HG03378 (cell line): ENCODE results near the gene ZSWIM1.
"Not testable (repeated sequence)": the region's sequence is repeated elsewhere in the genome, so short reads cannot be mapped to it uniquely, and the experiment has no call there.

Experiments used
- ATAC-seq: cut with Tn5 transposase; IDR thresholded peaks from one replicate; pipeline ENCODE4 v1.9.1; 2021; ENCODE audit warnings: mild to moderate bottlenecking, moderate library complexity; ENCODE audit not compliant: unreplicated experiment

The ZSWIM1 gene

DNA sequence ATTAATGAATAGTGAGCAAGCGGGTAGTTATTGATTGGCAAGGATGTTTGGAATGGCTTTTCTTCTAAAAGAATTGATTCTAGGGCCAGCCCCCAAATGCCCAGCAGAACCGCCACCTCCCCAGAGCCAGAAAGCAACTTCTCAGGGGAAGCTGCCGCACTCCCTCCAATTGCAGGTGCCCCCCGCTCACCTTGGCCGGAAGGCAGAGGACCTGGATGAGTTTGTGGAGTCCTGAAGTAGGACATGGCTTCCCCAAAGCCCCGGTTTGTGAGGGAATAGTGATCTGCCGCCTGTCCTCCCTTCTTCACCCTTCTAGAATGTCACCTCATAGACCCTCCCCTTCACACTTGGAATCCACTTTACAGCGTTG lies 6.3 kb downstream of the ZSWIM1 start, which contains the start of gene SPATA25:
Gene SPATA25 (minus strand): TSS at position 277 of the 370 bp plus-strand sequence. CDS start 32 bp downstream, at position 245.
- ATAC-seq: no peak

- no peak for ATAC-seq
These were observed 7.7 kb downstream of the ZSWIM1 start for GRCh38 chr20:45888681-45889080.

GRCh38 chr20:45890077-45890984 lies 9.3 kb downstream of the ZSWIM1 start:
- ATAC-seq: peak; percentile 9

DNA sequence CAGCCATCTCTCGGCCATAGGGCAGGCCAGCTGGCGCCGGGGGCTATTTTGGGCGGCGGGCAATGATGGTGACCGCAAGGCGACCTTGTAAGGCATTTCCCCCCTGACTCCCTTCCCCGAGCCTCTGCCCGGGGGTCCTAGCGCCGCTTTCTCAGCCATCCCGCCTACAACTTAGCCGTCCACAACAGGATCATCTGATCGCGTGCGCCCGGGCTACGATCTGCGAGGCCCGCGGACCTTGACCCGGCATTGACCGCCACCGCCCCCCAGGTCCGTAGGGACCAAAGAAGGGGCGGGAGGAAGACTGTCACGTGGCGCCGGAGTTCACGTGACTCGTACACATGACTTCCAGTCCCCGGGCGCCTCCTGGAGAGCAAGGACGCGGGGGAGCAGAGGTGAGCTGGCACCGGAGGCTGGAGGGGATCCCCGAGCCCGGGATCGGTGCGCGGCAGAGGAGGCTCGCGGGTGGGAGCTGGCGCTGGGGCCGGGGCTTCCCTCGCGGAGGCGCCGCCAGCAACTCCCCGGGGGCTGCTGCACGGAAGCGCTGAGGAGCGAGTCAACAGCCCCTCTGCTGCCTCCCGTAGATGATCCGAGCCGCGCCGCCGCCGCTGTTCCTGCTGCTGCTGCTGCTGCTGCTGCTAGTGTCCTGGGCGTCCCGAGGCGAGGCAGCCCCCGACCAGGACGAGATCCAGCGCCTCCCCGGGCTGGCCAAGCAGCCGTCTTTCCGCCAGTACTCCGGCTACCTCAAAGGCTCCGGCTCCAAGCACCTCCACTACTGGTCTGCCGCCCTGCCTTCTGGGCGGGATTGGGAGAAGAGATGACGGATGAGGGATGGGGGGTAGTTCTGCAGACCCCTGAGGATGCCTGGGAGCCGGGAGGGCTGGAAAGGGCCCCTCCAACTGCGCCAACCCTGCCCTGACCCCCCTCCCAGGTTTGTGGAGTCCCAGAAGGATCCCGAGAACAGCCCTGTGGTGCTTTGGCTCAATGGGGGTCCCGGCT lies 10.3 kb downstream of the ZSWIM1 start, which contains the start of the genes CTSA and NEURL2:
Gene CTSA (plus strand): TSS at position 351 of the 999 bp plus-strand sequence. CDS start 234 bp downstream, at position 585.
Gene NEURL2 (minus strand): TSS at position 224 of the 999 bp plus-strand sequence. CDS start 217 bp downstream, at position 7.
- peak; percentile 58 for ATAC-seq

DNA sequence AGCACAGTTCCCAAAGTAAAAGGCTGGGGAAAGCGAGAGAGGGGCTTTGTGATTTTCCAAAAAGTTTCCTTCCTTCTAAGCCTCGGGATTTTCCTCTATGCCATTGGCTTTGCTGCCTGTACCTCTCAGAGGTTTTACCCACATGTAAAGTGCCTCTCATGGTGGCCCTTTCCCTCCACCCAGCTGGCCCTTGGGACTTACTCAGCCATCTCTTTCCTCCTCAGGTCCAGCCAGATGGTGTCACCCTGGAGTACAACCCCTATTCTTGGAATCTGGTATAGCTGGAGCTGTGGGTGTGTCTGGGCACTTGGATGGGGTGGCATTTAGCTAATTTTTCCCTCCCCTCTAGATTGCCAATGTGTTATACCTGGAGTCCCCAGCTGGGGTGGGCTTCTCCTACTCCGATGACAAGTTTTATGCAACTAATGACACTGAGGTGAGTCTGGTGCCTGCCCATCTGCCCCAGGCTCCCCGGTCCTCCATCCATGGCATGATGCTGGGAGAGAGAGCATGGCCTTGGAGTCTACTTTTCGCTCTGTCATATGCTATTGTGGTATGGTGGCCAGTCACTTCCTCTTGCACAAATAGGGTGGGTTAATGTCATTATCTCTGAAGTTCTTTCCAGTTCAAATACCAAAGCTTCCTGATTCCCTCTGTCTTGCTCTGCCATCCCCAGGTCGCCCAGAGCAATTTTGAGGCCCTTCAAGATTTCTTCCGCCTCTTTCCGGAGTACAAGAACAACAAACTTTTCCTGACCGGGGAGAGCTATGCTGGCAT lies 11.2 kb downstream of the ZSWIM1 start:
- no peak for ATAC-seq

DNA sequence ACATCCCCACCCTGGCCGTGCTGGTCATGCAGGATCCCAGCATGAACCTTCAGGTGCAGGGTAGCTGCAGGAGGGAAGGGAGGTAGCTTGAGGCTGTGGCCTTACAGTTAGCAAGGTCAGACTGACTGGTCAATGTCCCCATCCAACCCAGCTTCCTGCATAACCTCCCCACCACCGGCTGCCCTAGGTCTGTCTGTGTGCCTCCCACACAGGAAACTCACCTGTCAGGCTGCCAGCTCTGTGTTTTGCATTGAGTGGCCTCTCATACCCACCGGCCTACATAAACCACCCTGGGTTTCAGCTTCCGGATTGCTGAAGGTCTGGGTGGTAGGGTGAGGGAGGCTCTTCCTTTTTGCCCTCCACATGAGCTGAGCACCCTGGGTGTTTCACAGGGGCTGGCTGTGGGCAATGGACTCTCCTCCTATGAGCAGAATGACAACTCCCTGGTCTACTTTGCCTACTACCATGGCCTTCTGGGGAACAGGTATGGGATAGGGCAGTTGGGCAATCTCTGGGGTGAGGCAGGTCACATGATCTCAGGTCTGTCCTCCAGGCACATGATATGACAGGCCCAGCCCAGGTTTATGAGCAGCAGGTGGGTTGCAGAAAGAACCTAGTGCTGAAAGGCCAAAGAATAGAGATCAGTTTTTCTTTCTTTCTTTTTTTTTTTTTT lies 11.9 kb downstream of the ZSWIM1 start:
- ATAC-seq: no peak

GRCh38 chr20:45893831-45894230 lies 12.8 kb downstream of the ZSWIM1 start:
- ATAC-seq: no peak

GRCh38 chr20:45894797-45895196 lies 13.8 kb downstream of the ZSWIM1 start:
- no peak for ATAC-seq

DNA sequence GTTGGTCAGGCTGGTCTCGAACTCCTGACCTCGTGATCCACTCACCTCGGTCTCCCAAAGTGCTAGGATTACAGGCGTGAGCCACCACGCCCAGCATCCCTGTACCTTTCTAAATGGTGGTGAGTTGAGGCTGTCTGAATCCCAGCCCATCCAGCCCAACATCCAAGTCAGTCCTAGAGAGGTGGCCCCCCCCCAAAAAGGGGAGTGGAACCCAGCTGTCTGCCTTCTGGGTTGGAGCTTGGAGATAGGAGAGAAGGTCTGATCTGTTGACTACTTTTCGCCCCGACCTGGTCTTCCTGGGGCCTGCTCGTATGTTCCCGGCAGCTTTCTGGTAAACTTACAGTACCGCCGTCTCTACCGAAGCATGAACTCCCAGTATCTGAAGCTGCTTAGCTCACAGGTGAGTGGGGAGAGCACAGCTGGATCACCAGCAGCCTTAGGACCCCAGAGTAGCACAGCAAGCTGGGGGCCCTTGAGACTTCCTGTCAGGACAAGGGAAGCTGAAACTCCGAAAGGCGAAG lies 15.7 kb downstream of the ZSWIM1 start:
- ATAC-seq: no peak

- ATAC-seq: no peak
These were observed 16.3 kb downstream of the ZSWIM1 start for GRCh38 chr20:45897289-45897688.

DNA sequence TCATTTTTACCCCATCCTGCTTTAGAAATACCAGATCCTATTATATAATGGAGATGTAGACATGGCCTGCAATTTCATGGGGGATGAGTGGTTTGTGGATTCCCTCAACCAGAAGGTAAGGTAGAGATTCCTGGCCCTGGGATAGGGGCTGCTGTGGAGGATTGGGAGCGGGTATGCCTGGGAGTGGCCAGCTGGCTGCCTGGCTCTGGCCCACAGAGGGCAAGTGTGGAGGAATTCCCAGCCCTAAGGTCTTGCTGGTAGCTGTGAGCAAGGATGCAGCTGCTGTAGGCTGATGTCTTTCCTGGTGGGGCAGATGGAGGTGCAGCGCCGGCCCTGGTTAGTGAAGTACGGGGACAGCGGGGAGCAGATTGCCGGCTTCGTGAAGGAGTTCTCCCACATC lies 16.7 kb downstream of the ZSWIM1 start:
- ATAC-seq: no peak

GRCh38 chr20:45898285-45898684 lies 17.3 kb downstream of the ZSWIM1 start:
- ATAC-seq: no peak

GRCh38 chr20:45899046-45899835 lies 18.2 kb downstream of the ZSWIM1 start:
- no peak for ATAC-seq

DNA sequence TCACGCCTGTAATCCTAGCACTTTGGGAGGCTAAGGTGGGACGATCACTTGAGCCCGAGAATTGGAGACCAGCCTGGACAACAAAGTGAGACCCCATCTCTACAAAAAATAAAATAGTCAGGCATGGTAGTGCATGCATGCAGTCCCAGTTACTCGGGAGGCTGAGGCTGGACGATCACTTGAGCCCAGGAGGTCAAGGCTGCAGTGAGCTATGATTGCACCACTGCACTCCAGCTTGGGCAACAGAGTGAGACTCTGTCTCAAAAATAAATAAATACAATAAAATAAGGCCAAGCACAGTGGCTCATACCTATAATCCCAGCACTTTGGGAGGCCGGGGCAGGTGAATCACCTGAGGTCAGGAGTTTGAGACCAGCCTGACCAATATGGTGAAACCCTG lies 20.3 kb downstream of the ZSWIM1 start:
- not testable (repeated sequence) for ATAC-seq

GRCh38 chr20:45902199-45902701 lies 21.2 kb downstream of the ZSWIM1 start:
- ATAC-seq: no peak

DNA sequence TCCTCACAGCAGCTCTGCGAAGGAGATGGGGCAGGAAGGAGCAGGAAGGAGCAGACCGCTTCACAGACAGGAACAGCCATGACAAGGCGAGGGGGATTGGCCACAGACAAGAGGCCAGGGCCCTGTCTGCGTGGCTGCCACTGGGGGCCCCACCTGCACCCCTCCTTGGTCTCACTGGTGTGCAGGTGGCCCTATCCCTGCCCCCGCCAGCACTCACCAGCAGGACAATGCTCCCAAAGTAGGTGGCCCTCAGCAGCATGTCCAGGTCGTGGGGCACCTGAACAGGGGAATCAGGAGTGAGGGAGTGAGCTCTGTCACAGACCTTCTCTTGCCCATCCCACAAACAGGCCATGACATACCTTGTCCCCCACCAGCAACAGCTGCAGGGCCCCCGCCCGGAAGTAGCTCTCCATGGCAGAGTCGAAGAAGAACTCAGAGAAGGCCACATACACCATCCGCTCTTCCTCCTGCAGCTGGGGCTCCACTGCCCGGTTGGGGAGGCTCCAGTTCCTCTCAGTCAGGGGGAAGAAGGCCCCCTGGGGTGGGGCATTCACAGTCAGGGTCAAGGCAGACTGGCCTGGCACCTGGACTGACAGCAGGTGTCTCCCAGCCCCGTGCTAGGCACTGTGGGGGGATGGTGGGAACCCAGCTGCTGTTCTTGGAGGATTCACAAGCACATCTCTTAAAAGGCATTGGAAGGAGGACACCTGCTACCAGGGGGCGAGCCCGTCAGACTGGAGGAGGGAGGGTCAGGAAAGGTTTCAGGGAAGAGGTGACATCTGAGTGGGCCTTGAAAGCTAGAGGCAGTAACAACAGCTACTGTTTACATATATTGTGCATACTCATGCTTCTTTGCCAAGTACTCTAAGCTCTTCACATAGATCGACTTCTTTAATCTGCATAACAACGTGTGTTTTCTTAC lies 23.8 kb downstream of the ZSWIM1 start:
- no peak for ATAC-seq

GRCh38 chr20:45905505-45906079 lies 24.6 kb downstream of the ZSWIM1 start:
- ATAC-seq: no peak
